OCI-LY3 (cell line): ENCODE measurements around the gene MYO9A.

Experiments
- H2AFZ ChIP-seq: fragments of 200-600, 300-600 bp; shearing (Covaris generic); 2 replicates; pipeline ENCODE4 v1.6.0; 2014; ENCODE audit warnings: antibody characterized with exemption, low read depth, low read length
- H3K27ac ChIP-seq: fragments of 200-600, 300-600 bp; sonication (generic); 2 replicates; pipeline ENCODE4 v1.5.1; 2014; ENCODE audit warnings: mild to moderate bottlenecking, low read length, moderate library complexity, mixed read lengths
- H3K27me3 ChIP-seq: fragments of 200-600, 300-600 bp; sonication (generic); 2 replicates; pipeline ENCODE4 v1.6.1; 2014; ENCODE audit warnings: low read depth, low read length, mixed read lengths
- H3K36me3 ChIP-seq: fragments of 200-600, 300-600 bp; sonication (generic); replicated peaks from 2 replicates; pipeline ENCODE3; 2014; ENCODE audit warnings: low read depth, low read length, mixed read lengths
- H3K4me1 ChIP-seq: fragments of 300-600, 200-600 bp; sonication (generic); 2 replicates; pipeline ENCODE4 v1.6.1; 2014; ENCODE audit warnings: low read length, mixed read lengths
- H3K4me2 ChIP-seq: fragments of 200-600, 300-600 bp; sonication (generic); 2 replicates; pipeline ENCODE4 v1.6.1; 2014; ENCODE audit warnings: low read length, mixed read lengths
- H3K4me3 ChIP-seq: fragments of 300-600, 200-600 bp; sonication (generic); 2 replicates; pipeline ENCODE4 v1.5.1; 2014; ENCODE audit warnings: antibody characterized with exemption, mild to moderate bottlenecking, low read length, moderate library complexity
- H3K79me2 ChIP-seq: fragments of 300-600, 200-600 bp; shearing (Covaris generic); 2 replicates; pipeline ENCODE4 v1.6.1; 2014; ENCODE audit warnings: mild to moderate bottlenecking, low read length, mixed read lengths
- H3K9ac ChIP-seq: fragments of 300-600, 200-600 bp; shearing (Covaris generic); 2 replicates; pipeline ENCODE4 v1.6.0; 2014; ENCODE audit warnings: mild to moderate bottlenecking, low read length, moderate library complexity
- H3K9me3 ChIP-seq: fragments of 200-600, 300-600 bp; shearing (Covaris generic); 2 replicates; pipeline ENCODE4 v1.6.1; 2014; ENCODE audit warnings: low read length, mixed read lengths; ENCODE audit not compliant: insufficient read depth
- H4K20me1 ChIP-seq: fragments of 200-600, 300-600 bp; sonication (generic); 2 replicates; pipeline ENCODE4 v1.6.1; 2016; ENCODE audit warnings: low read length, mixed read lengths; ENCODE audit not compliant: insufficient read depth
- EZH2phosphoT487 ChIP-seq: fragments of 200-600 bp; shearing (Covaris generic); IDR thresholded peaks from 2 replicates; pipeline ENCODE4 v1.6.1; 2018; ENCODE audit warnings: antibody characterized with exemption, mixed run types, low read depth
- TF ChIP-seq, protein P1 (sequence below): fragments of 200-600, 300-600 bp; sonication (generic); IDR thresholded peaks from 2 replicates; pipeline ENCODE4 v1.5.1; 2014; ENCODE audit warnings: antibody characterized with exemption, low read length, low read depth

Gene MYO9A

DNA sequence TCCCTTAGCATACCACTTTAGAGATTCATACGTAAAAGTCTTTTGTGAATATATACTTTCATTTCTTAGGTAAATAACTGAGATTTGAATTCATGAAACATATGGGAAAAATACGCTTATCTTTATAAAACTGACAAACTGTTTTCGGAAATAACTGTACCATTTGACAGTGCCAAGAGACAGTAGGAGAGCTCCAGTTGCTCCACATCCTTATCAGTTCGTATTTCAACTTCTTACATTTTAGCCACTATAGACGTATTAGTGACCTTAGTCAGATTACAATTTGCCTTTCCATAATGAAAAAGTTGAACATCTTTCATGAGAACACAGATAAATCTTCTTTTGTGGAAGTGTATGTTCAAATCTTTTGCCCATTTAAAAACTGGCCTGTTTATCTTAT, 174.1 kb downstream of the MYO9A start:
- 0 out of 2 replicates have a peak, but pooled peaks cover 4% of the 10 kb centered on the region for H3K4me1 ChIP-seq
- no peaks in the 10 kb centered on the region for H3K9me3 ChIP-seq
- no peaks in the 10 kb centered on the region for H3K27me3 ChIP-seq
- no peak overlapping the region for H3K4me3 ChIP-seq
- H4K20me1 ChIP-seq, result no peaks in the 10 kb centered on the region
- no peak overlapping the region for H3K4me2 ChIP-seq
- no peaks in the 10 kb centered on the region for H3K36me3 ChIP-seq
- no peaks in the 10 kb centered on the region for H3K79me2 ChIP-seq
- H3K27ac ChIP-seq, result no peak overlapping the region
- no peak overlapping the region for H2AFZ ChIP-seq
- no peak overlapping the region for H3K9ac ChIP-seq
- TF ChIP-seq, protein P1, sequence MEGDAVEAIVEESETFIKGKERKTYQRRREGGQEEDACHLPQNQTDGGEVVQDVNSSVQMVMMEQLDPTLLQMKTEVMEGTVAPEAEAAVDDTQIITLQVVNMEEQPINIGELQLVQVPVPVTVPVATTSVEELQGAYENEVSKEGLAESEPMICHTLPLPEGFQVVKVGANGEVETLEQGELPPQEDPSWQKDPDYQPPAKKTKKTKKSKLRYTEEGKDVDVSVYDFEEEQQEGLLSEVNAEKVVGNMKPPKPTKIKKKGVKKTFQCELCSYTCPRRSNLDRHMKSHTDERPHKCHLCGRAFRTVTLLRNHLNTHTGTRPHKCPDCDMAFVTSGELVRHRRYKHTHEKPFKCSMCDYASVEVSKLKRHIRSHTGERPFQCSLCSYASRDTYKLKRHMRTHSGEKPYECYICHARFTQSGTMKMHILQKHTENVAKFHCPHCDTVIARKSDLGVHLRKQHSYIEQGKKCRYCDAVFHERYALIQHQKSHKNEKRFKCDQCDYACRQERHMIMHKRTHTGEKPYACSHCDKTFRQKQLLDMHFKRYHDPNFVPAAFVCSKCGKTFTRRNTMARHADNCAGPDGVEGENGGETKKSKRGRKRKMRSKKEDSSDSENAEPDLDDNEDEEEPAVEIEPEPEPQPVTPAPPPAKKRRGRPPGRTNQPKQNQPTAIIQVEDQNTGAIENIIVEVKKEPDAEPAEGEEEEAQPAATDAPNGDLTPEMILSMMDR, result no peak
- TF ChIP-seq EZH2phosphoT487, result no peak

DNA sequence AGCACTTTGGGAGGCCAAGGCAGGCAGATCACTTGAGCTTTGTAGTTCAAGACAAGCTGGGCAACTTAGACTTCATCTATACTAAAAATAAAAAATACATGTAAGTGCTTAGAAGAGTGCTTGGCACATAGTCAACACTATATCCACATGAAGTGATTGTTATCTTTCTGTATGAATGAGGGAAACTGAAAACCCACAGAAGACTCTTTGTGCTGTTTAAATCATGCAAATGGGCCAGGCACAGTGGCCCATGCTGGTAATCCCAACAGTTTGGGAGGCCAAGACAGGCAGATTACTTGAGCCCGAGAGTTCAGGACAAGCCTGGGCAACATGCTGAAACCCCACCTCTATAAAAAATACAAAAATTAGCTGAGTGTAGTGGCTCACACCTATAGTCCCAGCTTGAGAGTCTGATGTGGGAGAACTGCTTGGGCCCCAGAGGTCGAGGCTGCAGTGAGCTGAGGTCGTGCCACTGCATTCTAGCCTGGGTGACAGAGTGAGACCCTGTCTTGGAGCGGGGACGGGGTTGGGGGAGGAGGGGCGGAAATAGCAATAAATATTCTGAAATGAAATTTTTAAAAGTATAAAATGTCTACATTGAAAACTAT, 177.9 kb downstream of the MYO9A start:
- Histone ChIP-seq H4K20me1 (no peaks in the 10 kb centered on the region), H3K4me3 (no peak overlapping the region), H3K4me2 (no peak overlapping the region), H3K9ac (no peak overlapping the region), H3K27ac (no peak overlapping the region), H3K27me3 (no peaks in the 10 kb centered on the region), H3K4me1 (0 out of 2 replicates have a peak, but pooled peaks cover 9% of the 10 kb centered on the region), H3K79me2 (no peaks in the 10 kb centered on the region), H2AFZ (no peak overlapping the region), H3K36me3 (peaks cover 8% of the 10 kb centered on the region), H3K9me3 (no peaks in the 10 kb centered on the region)
- TF ChIP-seq, protein P1, result no peak
- TF ChIP-seq EZH2phosphoT487, result no peak

DNA sequence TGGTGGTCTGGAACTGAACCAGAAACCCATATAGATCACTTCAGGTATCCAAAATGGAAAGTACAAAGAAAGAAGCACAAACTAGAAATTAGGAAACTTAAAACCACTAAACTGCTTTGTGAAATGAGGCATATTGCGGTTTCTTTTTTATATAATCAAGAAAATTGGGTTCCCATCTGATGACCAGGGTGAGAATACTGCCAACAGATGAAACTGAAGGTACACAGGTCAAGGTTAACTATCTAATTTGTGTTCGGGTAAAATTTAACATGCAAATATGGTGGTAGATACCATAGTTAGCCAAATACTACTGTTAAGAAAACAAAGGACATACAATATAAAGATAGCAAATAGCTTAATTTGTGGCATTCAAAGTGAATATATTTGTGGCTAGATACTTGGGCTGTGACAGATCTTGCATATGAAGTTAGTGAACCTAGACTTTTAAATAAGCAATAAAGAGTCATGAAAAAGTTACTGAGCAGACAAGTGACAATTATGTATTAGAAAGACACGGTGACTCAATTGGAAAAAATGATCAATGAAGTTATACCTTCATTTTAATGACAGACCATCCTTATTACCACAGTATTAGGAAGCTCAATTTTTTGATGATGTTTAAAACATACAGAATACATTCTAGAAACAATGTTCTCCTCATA, 180.2 kb downstream of the MYO9A start:
- no peaks in the 10 kb centered on the region for H3K79me2 ChIP-seq
- H3K27ac ChIP-seq, result no peak overlapping the region
- no peak overlapping the region for H3K4me2 ChIP-seq
- no peak overlapping the region for H3K4me3 ChIP-seq
- TF ChIP-seq, protein P1, result no peak
- no peak for TF ChIP-seq EZH2phosphoT487
- peaks cover 28% of the 10 kb centered on the region for H3K36me3 ChIP-seq
- no peak overlapping the region for H3K9ac ChIP-seq
- H4K20me1 ChIP-seq, result no peaks in the 10 kb centered on the region
- H3K27me3 ChIP-seq, result no peaks in the 10 kb centered on the region
- no peaks in the 10 kb centered on the region for H3K9me3 ChIP-seq
- H3K4me1 ChIP-seq, result 0 out of 2 replicates have a peak, but pooled peaks cover 9% of the 10 kb centered on the region
- H2AFZ ChIP-seq, result no peak overlapping the region

DNA sequence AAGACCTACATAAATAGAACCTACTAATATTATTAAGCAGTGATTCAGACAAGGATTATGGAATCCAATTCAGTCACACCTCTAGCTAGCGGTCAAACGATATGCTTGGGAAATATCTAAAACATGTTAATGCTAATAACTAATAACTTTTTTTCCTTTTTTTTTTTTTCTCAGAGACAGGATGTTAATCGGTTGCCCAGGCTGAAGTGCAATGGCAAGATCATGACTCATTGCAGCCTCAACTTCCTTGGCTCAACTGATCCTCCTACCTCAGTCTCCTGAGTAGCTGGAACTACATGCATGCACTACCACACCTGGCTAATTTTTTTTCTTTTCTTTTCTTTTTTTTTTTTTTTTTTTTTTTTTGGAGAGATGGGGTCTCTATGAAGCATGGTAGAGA, 183.5 kb downstream of the MYO9A start:
- Histone ChIP-seq H3K9ac (no peak overlapping the region), H3K27me3 (no peaks in the 10 kb centered on the region), H2AFZ (no peak overlapping the region), H3K4me1 (0 out of 2 replicates have a peak, but pooled peaks cover 5% of the 10 kb centered on the region), H3K36me3 (peaks cover 58% of the 10 kb centered on the region), H3K9me3 (peaks cover 12% of the 10 kb centered on the region), H3K79me2 (no peaks in the 10 kb centered on the region), H3K4me3 (no peak overlapping the region), H4K20me1 (no peaks in the 10 kb centered on the region), H3K4me2 (no peak overlapping the region), H3K27ac (no peak overlapping the region)
- TF ChIP-seq EZH2phosphoT487, result no peak
- TF ChIP-seq, protein P1, result no peak
